Measurements from ENCODE around the gene GPC6. TPM values are rescaled to one million over a fixed set of nuclear protein-coding genes. Genes with fewer than 3 reads are reported as not detected.

The GPC6 gene
- total and polyA plus RNA-seq, 9 of the 15 experiments (the other 6 are each of a cell fraction or from before 2014, with no cell fraction given), result under 0.01 to 0.20 (median 0.01) TPM; not detected in 4

DNA sequence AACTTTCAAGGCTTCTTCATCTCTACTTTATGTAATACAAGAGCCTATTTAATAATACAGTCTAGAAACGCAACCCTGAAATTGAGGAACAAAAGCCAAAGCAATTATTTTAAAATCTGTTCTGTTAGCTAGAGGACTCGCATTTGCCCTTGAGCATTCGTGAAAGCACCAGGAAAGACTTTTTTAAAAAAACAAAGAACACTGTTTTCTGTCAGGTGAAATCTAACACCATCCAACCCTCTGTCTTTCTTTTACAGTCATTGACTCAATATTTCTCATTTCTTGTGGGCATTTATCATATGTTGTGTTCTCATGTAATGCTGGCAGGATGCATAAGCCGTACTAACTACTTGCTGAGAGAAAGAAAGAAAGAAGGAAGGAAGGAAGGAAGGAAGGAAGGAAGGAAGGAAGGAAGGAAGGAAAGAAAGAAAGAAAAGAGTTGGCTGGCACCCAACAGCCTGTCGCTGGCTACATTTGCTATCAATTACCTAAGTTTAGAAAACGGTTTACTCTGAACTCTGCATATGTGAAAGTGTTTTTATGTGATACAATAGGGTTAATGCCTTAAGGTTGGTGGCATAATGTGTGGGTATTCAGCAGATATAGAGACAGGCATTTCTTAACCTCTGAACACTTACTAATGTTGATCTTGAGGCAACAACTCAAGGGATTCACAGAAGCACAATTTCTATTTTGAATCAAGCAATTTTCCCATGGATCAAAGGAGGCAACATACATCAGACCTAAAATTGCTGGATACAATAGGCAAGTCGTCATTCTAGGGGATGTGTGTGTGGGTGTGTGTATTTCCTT lies 807.4 kb downstream of the GPC6 start (continued):
- TF ChIP-seq, protein P1, sequence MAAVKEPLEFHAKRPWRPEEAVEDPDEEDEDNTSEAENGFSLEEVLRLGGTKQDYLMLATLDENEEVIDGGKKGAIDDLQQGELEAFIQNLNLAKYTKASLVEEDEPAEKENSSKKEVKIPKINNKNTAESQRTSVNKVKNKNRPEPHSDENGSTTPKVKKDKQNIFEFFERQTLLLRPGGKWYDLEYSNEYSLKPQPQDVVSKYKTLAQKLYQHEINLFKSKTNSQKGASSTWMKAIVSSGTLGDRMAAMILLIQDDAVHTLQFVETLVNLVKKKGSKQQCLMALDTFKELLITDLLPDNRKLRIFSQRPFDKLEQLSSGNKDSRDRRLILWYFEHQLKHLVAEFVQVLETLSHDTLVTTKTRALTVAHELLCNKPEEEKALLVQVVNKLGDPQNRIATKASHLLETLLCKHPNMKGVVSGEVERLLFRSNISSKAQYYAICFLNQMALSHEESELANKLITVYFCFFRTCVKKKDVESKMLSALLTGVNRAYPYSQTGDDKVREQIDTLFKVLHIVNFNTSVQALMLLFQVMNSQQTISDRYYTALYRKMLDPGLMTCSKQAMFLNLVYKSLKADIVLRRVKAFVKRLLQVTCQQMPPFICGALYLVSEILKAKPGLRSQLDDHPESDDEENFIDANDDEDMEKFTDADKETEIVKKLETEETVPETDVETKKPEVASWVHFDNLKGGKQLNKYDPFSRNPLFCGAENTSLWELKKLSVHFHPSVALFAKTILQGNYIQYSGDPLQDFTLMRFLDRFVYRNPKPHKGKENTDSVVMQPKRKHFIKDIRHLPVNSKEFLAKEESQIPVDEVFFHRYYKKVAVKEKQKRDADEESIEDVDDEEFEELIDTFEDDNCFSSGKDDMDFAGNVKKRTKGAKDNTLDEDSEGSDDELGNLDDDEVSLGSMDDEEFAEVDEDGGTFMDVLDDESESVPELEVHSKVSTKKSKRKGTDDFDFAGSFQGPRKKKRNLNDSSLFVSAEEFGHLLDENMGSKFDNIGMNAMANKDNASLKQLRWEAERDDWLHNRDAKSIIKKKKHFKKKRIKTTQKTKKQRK (IDR thresholded peaks at IDR 0.05; ENCODE audit: borderline replicate concordance, low read depth, low read length), result no peak
- TF ChIP-seq ARHGAP35 (IDR thresholded peaks at IDR 0.05; ENCODE audit: partially characterized antibody) (no peak), ZFP36 (IDR thresholded peaks at IDR 0.05; ENCODE audit: low read depth, low read length, partially characterized antibody) (no peak), POLR3G (IDR thresholded peaks at IDR 0.05; ENCODE audit: extremely low read depth, insufficient read length, insufficient replicate concordance) (no peak), STAT5B (CRISPR knock-in tag; IDR thresholded peaks at IDR 0.05) (no peak), ZBTB34 (CRISPR knock-in tag; IDR thresholded peaks at IDR 0.05) (no peak), ZNF274 (IDR thresholded peaks at IDR 0.05; ENCODE audit: borderline replicate concordance, low read depth, low read length) (no peak), TRIM24 (IDR thresholded peaks at IDR 0.05) (no peak)
- TF ChIP-seq, protein P2, sequence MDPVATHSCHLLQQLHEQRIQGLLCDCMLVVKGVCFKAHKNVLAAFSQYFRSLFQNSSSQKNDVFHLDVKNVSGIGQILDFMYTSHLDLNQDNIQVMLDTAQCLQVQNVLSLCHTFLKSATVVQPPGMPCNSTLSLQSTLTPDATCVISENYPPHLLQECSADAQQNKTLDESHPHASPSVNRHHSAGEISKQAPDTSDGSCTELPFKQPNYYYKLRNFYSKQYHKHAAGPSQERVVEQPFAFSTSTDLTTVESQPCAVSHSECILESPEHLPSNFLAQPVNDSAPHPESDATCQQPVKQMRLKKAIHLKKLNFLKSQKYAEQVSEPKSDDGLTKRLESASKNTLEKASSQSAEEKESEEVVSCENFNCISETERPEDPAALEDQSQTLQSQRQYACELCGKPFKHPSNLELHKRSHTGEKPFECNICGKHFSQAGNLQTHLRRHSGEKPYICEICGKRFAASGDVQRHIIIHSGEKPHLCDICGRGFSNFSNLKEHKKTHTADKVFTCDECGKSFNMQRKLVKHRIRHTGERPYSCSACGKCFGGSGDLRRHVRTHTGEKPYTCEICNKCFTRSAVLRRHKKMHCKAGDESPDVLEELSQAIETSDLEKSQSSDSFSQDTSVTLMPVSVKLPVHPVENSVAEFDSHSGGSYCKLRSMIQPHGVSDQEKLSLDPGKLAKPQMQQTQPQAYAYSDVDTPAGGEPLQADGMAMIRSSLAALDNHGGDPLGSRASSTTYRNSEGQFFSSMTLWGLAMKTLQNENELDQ (CRISPR knock-in tag; IDR thresholded peaks at IDR 0.05; ENCODE audit: borderline replicate concordance), result no peak
